Stimulated activated CD4-positive, alpha-beta T cell treated with anti-CD3 and anti-CD28 coated beads, Interleukin-1b, Interleukin-23, amount 100 ng/mL, for 4 hours (primary cell): ENCODE measurements around the gene AGPAT2.
A peak's percentile ranks its signal among the peaks of the same experiment; 100 is the strongest.
"Not testable (repeated sequence)": the region's sequence is repeated elsewhere in the genome, so short reads cannot be mapped to it uniquely, and the experiment has no call there.

ENCODE experiments used
- DNase-seq, 2 donors: peaks; one replicate each; pipeline ENCODE4 v3.0.0-alpha.2; 2020; ENCODE audit warnings: low read depth in 2 of 2

Gene AGPAT2

DNA sequence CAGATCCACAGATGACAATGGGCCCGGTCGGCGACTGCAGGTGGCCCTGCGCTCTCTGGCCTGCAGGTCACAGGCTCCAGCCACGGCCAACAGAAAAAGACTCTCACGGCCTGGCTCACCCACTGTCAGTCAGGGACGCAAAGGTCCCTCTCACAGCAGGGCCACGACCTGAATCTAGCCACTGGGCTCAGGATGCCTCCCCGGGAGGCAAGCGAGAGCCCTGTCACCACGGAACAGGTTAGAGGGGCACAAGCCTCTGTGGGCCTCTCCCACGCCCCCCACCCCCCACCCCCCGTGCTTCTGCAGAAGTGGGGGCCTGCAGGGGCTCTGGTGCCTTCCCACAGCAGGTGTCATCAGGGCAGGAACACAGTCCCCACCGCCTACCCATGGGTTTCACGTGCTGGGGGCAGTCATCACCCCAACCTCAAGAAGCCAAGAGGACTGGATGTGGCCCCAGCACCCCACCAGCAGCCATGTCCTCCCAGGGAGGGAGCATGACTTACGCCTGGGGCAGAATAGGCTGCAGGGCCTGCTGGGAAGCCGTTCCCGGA lies 41.8 kb downstream of the AGPAT2 start:
- no peak for DNase-seq

DNA sequence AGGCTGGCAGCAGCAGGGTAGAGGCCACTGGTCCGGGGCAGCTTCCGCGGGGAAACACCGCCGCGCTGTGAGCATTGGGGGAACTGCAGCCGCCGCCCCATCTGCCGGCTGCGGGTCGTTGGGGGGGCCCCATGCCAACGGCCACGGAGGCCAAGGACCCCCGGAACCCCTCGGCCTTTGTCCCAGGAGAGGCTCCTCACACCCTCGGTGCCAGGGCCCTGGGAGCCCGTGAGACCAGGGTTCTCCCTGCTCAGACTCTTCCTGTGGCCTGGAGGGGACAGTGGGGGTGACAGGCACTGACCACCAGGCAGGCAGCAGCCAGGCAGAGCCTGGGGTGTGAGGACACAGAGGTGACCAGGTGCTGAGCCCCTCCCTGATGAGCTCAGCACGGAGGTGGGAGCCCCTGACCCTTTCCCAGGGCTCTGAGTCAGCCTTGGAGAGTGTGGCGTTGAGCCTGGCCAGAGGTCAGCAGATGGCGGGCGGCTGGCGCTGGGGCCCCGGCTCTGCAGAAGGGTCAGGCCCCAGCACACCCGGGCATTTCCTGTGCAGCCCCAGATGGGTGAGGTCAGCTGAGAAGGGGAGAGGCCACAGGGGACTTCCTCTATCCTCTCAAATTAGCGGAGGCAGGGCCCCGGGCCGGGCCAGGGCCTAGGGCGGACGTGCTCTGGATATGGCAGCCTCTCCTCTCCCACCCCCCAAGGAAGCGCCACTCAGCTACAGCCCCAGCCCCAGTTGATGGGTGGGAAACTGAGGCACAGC lies 42.5 kb downstream of the AGPAT2 start:
- DNase-seq: peak; percentile 65 to 69

DNA sequence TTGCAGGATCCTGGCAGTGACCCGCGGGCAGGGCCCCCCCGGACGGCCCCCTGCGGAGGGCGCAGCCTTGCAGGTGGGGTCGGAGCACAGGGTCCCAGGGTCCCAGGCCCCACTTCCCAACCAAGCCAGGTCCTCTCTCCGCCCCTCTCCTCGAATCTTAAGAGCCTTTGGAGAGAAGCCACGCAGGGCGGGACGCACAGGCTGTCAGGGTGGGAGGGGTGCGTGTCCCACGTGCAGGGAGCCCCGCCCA lies 43.0 kb downstream of the AGPAT2 start:
- no peak for DNase-seq

DNA sequence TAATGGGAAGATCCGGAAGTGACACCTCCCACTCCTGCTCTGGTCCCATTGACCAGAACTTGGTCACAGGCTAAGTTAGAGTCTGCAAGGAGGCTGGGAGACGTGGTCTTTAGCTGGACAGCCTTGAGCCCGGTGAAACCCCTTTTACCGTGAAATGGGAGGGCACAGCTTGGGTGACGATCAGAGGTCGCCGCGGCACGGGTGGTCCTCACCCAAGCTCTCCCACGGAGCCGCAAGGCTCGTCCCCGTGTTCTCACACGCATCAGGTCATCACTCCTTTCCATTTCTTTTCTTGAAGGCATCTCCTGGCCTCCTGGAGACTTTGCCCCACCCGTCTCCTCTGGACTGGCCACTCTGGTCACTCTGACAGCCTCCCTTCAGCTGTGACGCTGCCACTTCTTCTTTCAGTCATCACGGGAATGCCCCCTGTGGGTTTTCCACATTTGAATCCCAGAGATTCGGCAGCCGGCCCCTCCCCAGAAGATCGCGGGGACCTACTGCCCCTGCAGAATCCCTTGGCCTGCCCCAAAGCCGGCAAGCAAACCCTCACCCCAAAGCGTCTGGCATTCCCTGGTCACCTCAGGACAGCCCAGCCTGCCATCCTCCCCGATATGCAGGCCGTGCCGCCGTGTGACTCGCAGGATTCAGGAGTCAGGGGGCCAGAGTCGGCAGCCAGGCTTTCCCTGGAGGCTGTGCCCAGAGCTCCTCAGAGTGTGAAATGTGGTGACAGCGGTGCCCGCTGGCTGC lies 43.5 kb downstream of the AGPAT2 start:
- DNase-seq: no peak

DNA sequence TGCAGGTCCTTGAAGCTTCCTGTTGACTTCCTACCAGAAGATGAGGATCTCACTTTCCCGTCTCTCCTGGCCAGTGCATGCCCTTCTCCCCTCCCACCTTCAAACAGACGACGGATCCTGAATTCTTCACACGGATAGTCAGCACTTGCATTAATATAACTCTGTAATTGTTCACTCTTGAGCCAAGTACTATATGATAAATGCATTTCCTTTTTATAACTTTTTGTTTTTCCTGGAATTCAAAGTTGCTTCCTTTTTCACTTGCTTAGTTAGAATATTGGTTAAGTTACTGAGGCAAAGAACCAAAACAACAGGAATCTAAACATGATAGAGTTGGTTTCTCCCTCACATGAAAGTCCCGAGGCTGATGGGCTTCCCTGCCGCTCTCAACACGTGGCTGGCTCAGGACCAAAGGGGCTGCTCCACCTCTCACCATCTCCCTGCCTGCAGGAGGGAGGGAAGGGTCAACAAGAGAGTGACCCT lies 44.8 kb downstream of the AGPAT2 start:
- no peak for DNase-seq

DNA sequence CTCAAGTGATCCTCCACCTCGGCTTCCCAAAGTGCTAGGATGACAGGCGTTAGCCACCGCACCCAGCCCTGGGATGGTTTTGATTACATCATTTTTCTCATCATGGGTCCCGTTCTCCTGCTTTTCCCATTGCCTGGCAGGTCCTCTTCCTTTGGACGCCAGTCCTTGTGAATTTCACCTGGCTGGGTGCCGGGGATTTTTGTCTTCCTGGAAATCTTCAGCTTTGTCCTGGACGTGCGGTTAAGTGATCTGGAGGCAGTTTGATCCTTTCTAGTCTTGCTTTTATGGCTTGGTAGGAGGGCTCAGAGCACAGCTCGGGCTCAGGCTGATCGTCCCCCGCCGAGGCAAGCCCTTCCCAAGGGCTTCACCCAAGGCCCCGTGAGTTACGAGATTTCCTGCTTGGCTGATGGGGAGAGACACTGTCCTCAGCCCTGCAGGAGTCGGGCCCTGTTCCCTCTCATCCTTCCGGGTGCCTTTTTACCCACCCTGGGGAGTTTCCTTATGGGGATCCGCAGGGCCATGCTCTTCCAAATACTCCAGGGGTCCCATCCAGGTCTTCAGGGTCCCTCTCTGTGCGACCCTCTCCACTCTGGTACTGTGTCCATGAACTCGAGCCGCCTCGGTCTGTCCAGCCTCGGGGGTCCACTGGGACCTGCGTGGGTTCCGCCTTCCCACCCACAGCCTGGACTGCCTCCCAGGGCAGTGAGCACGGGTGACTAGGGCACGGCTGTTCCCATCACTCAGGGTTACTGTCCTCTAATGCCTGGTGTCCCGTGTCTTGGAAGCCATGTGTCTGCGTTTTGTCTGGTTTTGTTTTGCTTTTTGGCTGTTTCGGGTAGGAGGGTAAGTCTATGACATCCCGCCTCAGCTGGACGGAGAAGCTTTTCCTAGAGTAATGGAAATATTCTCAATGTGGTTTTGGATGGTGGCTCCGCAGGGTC lies 46.8 kb downstream of the AGPAT2 start:
- DNase-seq: no peak

DNA sequence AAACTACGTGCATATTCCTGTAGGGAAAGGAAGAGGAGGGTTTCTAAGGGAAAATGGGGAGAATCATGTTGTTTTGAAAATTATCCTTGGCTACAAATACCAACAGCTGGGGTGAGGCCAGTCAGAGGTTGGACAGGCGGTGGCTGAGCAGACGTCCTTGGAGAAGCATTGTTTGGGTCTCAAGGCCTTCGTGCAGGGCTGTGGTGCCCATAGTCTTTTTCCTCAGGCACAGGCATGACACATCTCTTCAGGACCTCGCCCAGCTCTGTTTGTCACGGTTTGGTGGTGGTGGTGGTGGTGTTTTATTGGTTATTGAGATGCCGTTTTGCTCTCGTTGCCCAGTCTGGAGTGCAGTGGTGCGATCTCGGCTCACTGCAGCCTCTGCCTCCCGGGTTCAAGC lies 52.4 kb downstream of the AGPAT2 start:
- no peak for DNase-seq

DNA sequence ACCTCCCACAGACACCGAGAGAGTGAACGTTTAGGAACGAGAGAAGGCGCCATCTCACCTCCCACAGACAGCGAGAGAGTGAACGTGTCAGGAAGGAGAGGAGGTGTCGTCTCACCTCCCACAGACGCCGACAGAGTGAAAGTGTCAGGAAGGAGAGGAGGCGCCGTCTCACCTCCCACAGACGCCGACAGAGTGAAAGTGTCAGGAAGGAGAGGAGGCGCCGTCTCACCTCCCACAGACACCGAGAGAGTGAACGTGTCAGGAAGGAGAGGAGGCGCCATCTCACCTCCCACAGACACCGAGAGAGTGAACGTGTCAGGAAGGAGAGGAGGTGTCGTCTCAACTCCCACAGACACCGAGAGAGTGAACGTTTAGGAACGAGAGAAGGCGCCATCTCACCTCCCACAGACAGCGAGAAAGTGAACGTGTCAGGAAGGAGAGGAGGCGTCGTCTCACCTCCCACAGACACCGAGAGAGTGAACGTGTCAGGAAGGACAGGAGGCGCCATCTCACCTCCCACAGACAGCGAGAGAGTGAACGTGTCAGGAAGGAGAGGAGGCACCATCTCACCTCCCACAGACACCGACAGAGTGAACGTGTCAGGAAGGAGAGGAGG lies 54.7 kb downstream of the AGPAT2 start:
- DNase-seq: peak in 1 of 2 donors; percentile 19

DNA sequence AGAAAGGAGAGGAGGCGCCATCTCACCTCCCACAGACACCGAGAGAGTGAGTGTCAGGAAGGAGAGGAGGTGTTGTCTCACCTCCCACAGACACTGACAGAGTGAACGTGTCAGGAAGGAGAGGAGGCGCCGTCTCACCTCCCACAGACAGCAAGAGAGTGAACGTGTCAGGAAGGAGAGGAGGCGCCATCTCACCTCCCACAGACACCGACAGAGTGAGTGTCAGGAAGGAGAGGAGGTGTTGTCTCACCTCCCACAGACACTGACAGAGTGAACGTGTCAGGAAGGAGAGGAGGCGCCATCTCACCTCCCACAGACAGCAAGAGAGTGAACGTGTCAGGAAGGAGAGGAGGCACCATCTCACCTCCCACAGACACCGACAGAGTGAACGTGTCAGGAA lies 55.2 kb downstream of the AGPAT2 start:
- DNase-seq: not testable (repeated sequence)

DNA sequence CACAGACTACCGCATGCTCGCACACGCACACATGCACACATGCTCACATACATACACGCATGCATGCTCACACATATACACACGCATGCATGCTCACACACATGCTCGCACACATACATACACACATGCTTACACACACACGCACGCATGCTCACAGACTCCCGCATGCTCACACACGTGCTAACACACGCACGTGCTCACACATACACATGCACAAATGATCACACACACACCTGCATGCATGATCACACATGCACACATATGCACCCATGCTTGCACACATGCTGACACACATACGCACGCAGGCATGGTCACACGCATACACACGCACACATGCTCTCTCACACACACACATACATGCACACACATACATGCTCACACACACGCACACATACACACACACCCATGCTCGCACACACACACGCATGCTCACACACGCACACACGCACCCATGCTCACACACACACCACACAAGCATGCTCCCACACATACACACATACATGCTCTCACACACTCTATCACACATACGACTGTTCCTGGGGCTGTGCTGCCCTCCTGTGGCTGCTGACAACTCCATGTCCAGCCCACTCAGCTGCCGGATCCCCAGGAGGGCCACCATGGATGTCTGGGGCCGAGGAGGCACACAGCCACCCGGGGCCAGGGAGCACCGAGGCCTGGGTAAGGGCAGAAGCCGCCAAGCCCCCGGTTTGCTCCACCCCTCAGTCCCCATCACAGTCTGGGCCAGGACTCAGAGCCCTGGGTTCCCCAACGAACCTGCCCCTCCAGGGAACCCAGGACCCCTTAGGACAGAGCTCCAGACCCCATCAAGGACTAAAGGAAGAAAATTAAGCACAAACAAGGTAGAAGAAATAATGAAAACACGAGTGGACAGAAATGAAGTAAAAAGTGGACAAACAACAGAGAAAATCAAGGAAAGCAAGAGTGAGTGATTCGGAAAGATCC lies 55.9 kb downstream of the AGPAT2 start:
- peak; percentile 56 to 64 for DNase-seq

DNA sequence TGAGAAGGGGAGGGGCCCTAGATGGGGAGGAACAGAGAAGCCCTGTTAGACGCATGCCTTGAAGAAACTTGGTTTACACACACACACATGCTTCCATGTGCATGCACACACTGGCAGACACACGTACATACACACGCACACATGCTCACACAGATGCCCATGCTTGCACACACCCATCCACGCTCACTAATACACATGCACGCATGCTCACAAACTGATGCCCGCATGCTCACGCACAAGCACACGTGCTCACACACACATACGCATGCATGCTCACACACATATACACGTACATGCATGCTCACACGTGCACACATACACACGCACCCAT lies 56.6 kb downstream of the AGPAT2 start:
- no peak for DNase-seq

DNA sequence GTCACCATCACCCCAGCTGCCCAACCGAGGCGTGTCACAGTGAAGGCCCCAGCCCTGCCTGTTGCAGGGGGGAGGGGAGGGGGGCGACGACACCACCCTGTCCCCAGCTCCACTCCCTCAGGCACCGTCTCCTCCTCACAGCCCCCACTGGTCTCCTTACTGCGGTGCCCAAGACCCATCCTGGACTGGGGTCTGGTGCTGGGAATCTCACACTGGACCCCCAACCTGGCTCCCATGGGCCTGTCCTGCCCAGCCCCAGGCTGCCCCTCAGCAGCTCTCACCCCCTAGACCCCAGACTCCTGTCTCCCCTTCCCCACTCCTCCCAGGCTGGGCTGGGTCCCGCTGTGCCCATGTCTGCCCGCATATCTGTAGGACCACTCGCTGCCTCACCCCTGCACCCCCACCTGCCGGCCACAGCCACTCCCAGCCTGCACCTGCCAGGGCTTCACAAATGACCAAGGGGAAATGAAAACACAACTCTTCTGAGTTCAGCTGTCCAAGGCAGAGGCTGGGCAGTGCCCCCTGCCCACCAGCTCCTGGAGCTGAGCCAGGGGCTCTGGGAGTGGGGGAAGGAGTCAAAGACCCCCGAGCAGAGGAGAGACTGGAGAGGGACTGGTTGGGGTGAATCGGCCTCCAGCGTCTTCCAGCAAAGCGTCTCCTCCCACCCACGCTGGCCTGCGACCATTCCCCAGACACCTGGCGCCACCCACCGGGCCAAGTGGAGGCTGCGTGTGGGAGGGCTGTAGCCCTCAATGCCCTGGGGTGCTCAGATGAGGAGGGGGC lies 57.2 kb downstream of the AGPAT2 start:
- DNase-seq: peak; percentile 35 to 44

DNA sequence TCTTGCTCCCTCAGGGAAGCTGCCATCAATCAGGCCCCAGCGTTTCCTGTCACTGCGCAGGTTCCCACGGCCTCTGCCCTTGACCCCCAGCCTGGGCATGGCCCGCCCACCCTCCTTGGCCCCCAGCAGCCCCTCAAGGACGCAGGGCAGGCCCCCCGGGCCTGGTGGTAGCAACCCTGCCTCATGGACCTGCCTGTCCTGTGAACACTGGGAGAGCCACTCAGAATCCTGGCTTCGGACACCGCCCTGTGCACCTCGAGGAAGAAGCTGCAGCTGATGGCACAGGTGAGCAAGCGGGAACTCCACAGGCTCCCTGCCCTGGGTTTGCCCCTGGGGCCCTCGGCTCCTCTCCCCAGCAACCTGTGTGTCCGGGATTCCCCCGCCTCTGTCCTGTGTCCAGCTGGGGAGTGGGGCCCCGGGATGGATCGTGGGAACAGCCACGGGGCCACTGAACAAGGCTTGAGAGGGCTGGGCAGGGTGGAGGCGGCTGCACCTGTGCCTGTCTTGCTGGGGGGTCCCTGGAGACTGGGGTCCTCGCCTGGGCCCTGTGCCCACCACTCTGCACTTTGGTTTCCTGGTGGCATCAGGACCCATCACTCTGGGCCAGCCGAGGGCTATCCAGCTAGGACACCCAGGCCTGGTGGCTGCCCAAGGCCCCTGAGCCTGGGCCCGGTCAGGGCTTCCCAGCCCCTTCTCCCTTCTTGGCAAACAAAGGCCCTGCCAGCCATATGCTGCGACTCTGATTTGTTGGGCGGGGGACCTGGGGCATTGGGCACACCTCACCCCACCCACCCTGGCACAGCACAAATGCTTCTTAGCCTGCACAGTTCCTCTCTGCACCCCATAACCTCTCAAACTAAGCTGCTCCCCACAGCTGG lies 58.0 kb downstream of the AGPAT2 start:
- DNase-seq: no peak

DNA sequence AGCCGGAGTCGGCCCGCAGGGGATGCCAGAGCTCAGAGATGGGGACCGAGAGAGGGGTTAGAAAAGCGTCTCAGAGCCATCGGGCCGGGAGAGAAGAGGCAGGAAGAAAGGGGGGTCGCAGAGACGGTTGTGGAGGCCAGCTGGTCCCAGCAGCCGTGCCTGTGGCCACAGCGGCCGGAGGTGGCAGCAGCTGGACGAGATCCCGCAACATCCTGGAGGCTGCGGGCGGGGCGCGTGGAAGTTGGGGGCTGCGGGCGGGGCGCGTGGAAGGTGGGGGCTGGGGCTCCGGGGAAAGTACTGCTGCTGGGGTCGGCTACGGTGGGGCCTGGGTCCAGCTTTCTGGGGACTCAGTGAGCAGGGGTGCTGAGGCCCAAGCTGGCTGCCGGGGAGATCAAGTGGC lies 59.0 kb downstream of the AGPAT2 start:
- DNase-seq: no peak

DNA sequence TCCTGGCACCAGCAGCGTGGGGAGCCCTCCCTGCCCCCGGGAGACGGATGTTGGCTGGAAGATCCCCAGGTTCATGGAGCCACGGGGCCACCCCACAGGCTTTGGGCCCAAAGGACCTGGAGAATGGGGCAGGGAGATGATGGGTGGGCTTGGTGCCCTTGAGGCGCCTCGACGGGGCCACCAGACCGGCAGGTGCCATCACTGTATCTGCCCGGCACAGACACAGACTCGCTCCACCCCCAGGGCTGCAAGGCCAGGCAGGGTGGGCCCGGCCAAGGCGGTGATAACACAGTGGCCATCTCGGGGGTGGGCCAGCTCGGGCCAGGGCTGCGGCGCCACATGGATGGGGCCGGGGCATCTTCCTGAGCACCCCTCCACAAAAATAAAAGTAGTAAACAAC lies 59.6 kb downstream of the AGPAT2 start:
- DNase-seq: no peak

DNA sequence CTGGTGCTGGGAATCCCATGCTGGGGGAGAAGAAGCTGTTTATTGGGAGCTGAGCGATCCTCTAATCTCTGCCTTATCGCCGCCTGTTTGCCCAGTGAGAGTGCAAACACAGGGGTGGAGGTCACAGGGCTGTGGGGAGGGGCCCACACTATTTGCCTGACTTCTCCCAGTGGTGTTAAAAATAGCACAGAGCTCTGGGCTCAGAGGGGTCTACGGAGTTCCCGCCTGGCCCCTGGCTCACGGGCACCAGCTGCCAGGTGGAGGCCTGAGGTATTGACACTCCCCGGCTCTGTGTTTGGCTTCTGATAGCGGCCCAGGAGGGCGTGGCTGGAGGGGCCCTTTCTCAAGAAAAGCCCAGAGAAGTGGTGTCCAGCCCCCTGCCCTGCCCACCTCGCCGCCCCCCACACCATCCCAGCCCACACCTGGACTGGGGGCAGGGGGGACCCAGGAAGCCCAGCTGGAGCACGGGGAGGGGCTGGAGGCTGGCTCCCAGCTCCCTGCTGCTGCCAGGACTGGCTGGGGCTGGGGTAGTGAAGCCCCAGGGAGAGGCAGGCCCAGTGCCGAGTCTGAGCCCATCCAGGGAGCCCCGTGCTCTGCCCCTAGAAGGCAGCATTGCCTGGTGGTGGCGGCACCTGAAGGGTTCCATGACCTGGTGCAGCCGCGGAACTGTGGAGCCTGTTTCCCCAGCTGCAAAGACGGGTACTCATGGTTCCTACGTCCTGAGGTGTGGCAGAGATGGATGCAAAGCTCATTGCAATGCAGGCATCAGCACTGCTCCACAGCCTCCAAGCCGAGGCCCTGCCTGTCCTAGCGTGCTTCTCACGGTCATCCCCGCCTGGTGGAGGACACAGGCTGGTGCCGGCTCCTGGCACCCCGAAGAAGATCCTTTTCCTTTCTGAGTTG lies 60.3 kb downstream of the AGPAT2 start:
- no peak for DNase-seq

DNA sequence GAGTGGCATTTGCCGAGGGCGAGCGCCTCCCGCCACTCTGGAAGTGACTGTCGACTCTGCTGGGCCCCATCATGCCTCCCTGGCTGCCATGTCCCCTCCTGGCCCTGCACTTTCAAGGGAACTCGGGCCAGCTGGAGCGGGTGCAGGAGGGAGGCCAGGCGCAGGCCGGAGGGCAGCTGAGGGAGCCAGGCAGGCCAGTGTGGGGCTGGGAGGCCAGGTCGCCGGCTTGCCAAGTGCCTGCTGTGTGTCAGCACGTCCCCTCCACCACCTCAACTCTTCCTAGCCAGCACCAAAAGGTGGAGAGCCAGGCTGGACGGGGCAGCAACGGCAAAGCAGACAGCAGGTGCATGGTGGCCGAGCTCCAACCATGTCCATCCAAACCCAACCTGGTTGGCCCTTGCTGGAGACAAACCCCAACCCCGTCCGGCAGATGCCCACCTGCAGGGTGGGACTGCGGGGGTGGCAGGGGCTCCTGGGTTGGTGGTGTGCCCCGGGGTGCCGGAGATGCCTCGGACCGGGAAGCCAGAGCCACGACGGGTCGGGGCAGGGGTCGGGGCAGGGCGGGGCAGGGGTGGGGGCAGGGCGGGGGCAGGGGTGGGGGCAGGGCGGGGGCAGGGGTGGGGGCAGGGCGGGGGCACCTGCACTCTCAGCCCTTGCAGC lies 61.1 kb downstream of the AGPAT2 start:
- DNase-seq: no peak
